ENCODE data around the gene CNGA3.

CNGA3 gene

DNA sequence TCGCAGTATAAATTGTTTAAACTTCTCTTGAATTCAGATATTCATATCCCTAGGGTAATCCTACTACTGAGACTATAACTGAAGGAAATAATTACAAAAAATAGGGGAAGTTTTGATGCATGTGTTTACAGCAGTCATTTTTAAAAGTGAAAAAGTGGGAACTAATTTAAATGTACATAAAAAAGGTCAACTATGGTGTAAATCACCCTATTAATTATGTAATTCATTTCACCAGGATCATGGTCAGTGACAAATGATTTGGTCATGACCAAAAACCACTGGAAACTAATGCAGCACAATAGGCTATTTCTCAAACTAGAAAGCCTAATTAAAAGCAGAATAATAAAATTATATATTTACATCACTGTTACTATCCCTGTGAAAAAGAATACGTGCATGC is 5.0 kb upstream of the CNGA3 start:
- DNase-seq (no peak), ATAC-seq (replicated peaks) (no peak)
- Mint-ChIP-seq H3K4me3 (no peak overlapping the region), H3K9me3 (no peaks in the 10 kb centered on the region), H3K4me1 (ENCODE audit: low read depth in 2 of 2) (peaks cover 2 to 4% of the 10 kb centered on the region in 2 donors), H3K27me3 (peaks cover 55 to 56% of the 10 kb centered on the region in 2 donors), H3K27ac (no peak overlapping the region), H3K36me3 (ENCODE audit: insufficient read depth) (no peaks in the 10 kb centered on the region)

DNA sequence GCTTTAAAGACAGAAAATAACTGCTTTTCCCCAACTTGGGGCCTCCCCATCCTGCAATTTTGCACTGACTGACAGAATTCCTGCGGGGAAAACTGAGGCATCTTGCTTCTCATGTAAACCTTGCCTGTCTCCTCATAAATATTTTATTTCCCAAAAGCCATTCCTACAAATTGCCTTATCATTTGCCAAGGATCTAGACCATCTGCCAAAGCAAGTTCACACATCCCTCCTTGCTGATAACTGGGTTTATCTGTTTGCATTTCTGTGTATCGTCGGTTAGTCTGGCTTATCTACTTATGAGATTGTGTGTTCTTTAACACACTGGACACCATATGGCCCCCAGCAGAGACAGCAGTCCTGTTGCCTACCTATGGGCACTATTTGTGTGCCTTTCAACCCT is 3.0 kb upstream of the CNGA3 start:
- Mint-ChIP-seq H3K27ac (no peak overlapping the region), H3K4me3 (no peak overlapping the region), H3K36me3 (ENCODE audit: insufficient read depth) (no peaks in the 10 kb centered on the region), H3K9me3 (no peaks in the 10 kb centered on the region), H3K4me1 (ENCODE audit: low read depth in 2 of 2) (peaks cover 7 to 13% of the 10 kb centered on the region in 2 donors), H3K27me3 (peaks cover 63 to 73% of the 10 kb centered on the region in 2 donors)
- ATAC-seq (replicated peaks) (no peak), DNase-seq (no peak)

DNA sequence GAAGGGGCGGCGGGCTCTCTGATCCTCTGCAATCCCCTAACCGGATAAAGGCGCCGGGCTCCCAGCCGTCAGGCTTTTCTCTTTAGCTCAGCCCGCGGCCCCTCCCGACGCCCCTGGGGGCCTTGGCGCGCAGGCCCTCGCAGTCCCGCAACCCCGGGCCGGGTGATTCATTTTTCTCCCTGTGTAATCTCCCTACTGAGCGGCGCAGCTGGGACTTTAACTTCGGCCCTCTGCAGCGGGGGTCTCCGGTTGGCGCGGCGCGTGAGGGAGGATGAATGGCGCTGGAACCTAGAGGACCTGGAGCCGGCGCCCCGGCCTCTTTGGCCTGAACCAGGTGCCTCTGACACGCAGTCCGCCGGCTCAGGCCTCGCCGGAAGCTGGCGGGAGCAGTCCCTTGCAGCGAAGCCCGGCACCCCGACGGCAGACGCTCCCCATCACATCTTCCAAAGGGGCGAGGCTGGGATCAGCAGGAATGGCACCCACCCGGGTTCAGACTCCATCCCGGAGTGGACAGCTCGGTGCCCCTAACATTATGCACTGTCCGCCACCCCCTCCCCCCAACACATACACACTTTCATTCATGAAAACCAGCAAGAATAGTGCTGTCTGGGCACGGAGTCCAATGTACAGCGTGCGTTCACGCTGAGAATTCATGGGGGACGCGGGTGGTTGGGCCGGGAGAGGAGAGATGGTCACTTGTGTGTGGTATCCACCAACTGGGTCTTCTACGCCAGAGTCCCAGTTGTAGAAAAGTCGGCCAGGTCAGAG is 1.2 kb downstream of the CNGA3 start:
- Mint-ChIP-seq H3K4me3 (peak overlapping the region in 1 of 2 donors; percentile 26), H3K36me3 (ENCODE audit: insufficient read depth) (no peaks in the 10 kb centered on the region), H3K4me1 (ENCODE audit: low read depth in 2 of 2) (peaks cover 7 to 13% of the 10 kb centered on the region in 2 donors), H3K27ac (no peak overlapping the region), H3K27me3 (peaks cover 87 to 92% of the 10 kb centered on the region in 2 donors), H3K9me3 (no peaks in the 10 kb centered on the region)
- DNase-seq (no peak), ATAC-seq (replicated peaks) (no peak)

DNA sequence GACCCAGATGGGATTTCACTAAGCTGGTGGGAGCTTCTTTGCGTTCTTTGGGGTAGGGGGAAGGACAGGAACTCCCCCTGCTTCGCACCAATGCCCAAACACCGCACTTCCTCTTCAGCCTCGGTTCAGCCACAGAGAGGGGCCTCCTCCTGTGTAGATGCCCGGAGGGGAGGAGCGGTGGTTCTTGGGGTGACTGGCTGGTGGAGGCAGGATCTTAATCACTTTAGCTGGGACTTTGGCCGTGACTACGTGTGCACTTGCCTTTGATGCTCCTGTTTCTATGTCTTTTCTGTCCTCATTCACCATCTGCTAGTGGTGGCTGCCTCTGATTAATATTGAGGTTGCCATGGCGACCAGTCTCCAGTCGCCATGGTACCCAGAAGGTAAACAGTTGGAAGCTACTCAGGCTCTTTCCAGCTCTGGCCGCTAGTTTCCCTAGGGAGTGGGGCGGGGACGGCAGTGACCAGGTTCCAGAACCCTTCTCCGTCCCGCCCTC is 1.9 kb downstream of the CNGA3 start:
- Mint-ChIP-seq H3K4me1 (ENCODE audit: low read depth in 2 of 2) (peaks cover 7 to 13% of the 10 kb centered on the region in 2 donors), H3K27me3 (peaks cover 81 to 86% of the 10 kb centered on the region in 2 donors), H3K27ac (no peak overlapping the region), H3K36me3 (ENCODE audit: insufficient read depth) (no peaks in the 10 kb centered on the region), H3K4me3 (peak overlapping the region in 1 of 2 donors; percentile 26), H3K9me3 (no peaks in the 10 kb centered on the region)
- ATAC-seq (replicated peaks) (no peak), DNase-seq (no peak)

DNA sequence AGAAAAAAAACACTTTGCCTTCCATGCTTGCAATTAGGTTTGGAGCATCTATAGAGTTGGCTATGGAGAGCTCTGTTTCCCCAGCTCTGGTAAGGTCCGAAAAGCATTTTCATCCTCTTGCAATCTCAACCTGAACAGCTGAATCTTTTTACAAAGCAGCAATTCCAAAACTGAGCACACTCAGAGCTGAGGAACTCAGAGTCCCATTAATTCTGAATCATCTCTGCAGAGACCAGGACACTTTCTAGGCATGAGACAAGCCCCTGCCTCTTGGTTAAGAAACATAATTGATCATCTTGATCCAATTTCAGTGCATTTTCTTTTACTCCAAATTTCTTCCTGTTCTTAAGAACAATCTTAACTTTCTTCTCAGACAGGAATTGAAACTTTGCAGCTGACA is 4.2 kb downstream of the CNGA3 start:
- Mint-ChIP-seq H3K4me3 (no peak overlapping the region), H3K36me3 (ENCODE audit: insufficient read depth) (no peaks in the 10 kb centered on the region), H3K9me3 (no peaks in the 10 kb centered on the region), H3K27me3 (peaks cover 63 to 64% of the 10 kb centered on the region in 2 donors), H3K4me1 (ENCODE audit: low read depth in 2 of 2) (peaks cover 7 to 13% of the 10 kb centered on the region in 2 donors), H3K27ac (no peak overlapping the region)
- ATAC-seq (replicated peaks) (no peak), DNase-seq (no peak)

DNA sequence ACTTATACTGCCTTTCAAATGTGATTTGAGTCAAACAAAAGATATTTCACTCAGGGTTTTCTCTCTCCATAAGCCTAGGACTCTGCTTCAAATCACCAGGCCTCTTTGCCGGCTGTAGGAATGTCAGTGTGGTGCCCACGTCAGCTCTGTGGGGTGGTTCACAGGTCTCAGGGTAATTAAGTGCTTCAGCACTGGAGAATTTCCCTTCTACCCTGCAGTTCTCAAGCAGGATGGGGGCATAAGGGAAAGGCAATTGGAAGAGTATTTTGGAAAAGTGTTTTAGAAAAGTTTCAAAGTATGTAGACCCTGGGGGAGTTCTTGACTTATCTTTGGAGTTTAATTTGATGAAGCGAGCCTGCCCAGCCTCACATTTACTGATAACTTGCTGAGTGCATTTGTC is 9.6 kb downstream of the CNGA3 start:
- Mint-ChIP-seq H3K36me3 (ENCODE audit: insufficient read depth) (no peaks in the 10 kb centered on the region), H3K4me1 (ENCODE audit: low read depth in 2 of 2) (no peaks in the 10 kb centered on the region), H3K27ac (no peak overlapping the region), H3K27me3 (peaks cover 30 to 52% of the 10 kb centered on the region in 2 donors), H3K9me3 (no peaks in the 10 kb centered on the region), H3K4me3 (no peak overlapping the region)
- ATAC-seq (replicated peaks) (no peak), DNase-seq (no peak)

DNA sequence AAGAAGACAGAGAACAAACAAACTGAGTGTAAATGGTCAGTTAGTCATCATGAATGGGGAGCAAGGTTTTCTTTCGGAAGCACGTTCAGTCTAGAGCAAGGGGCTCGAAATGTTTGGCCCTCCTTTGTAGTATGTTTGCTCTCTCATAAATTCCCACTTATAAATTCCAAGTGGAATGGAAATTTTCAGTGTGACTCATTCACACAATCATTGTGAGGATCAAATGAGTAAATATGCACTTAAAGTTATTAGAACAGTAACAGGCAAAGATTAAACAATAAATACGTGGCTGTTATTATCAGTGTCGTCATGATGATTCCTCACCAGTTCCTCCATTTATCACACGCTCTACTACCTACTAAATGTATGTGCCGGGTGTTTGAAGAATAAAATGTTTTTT is 10.5 kb downstream of the CNGA3 start:
- Mint-ChIP-seq H3K27ac (no peak overlapping the region), H3K4me3 (no peak overlapping the region), H3K9me3 (no peaks in the 10 kb centered on the region), H3K27me3 (peaks cover 23 to 44% of the 10 kb centered on the region in 2 donors), H3K36me3 (ENCODE audit: insufficient read depth) (no peaks in the 10 kb centered on the region), H3K4me1 (ENCODE audit: low read depth in 2 of 2) (no peaks in the 10 kb centered on the region)
- ATAC-seq (replicated peaks) (no peak), DNase-seq (no peak)

DNA sequence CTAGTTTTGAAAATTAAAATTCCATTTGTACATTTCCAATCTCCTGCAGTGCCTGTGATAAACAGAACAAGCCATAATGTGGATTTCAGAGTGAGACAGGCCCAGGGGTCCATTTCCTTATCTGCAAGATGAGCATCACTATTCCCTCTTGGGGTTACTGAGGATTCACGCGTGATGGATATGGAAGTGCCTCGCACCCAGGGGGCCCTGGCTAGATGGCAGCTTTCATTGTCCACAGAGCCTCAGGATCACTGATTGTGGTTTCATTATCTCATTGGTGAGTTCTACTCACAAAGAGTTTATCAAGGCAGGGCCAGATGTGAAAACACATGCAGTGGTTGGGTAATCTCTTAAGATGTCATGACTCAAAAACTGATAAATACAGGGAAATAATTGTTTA is 11.6 kb downstream of the CNGA3 start:
- no peak for DNase-seq
- Mint-ChIP-seq H3K4me1 (ENCODE audit: low read depth in 2 of 2) (no peaks in the 10 kb centered on the region), H3K27me3 (peaks cover 19 to 47% of the 10 kb centered on the region in 2 donors), H3K27ac (no peak overlapping the region), H3K9me3 (no peaks in the 10 kb centered on the region), H3K4me3 (no peak overlapping the region), H3K36me3 (ENCODE audit: insufficient read depth) (no peaks in the 10 kb centered on the region)
- ATAC-seq (replicated peaks): no peak

DNA sequence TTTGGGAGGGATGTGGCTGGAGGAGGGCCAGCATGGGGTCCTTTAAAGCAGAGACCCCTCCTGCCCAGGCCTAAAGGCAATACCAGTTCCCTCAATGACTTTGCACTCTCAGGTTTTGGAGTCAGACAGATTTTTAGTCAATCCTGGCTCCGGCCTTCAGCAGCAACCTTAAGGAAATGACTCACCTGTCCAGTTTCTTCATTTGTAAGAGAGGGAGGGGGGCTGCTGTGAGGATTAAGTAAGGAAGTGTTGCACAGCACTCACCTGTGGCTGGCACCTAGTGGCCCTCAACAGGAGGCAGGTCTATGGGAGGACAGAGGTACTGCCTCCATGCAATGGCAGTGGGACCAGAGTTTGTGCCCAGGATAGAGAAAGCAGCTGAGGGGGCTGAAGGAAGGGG is 13.7 kb downstream of the CNGA3 start:
- ATAC-seq (replicated peaks) (no peak), DNase-seq (no peak)
- Mint-ChIP-seq H3K4me1 (ENCODE audit: low read depth in 2 of 2) (no peaks in the 10 kb centered on the region), H3K36me3 (ENCODE audit: insufficient read depth) (no peaks in the 10 kb centered on the region), H3K4me3 (no peak overlapping the region), H3K9me3 (no peaks in the 10 kb centered on the region), H3K27me3 (peaks cover 21 to 67% of the 10 kb centered on the region in 2 donors), H3K27ac (no peak overlapping the region)

DNA sequence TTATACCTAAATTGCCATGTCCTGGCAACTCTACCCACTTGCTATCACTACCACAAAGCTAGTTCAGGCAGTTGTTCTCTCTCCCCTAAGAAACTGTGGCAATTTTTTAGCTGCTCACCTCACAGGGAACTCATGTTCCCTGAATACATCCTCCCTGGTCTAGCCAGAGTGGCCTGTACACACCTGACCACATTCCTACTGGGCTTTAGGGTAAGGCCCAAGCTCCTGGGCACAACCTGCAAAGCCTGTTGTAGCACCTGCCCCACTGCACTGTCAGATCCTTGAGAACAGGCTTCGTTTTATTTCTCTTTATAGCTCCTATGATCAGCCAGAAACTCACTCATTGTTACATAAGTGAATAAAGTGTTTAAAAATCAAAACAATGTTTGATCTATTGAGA is 21.5 kb downstream of the CNGA3 start:
- H3K27ac Mint-ChIP-seq: no peak overlapping the region
- no peaks in the 10 kb centered on the region for H3K9me3 Mint-ChIP-seq
- H3K36me3 Mint-ChIP-seq (ENCODE audit: insufficient read depth): no peaks in the 10 kb centered on the region
- no peak for DNase-seq
- ATAC-seq (replicated peaks): no peak
- peaks cover 56 to 89% of the 10 kb centered on the region in 2 donors for H3K27me3 Mint-ChIP-seq
- H3K4me1 Mint-ChIP-seq (ENCODE audit: low read depth in 2 of 2): peaks cover 0 to 1% of the 10 kb centered on the region in 2 donors
- H3K4me3 Mint-ChIP-seq: no peak overlapping the region

DNA sequence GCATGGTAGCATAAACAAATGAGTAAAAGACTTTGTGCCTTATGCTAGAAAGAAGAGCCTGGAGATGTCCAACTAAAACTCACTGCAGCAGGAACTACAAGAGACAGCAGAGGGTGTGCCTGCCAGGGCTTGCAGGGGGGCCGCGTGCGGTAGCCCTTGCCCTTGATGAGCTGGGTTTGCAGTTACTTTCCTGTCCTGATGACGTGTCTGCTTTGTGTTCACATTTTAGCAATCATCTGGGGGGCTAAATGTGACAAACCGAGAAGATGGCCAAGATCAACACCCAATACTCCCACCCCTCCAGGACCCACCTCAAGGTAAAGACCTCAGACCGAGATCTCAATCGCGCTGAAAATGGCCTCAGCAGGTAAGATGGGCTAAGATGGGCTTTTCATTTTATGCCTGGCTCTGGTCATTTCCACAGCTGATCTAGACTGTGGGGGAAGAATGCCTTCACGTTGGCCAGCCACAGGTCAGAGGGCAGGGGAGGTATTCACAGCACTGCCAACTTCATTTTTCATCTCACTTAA is 23.5 kb downstream of the CNGA3 start:
- Mint-ChIP-seq H3K4me1 (ENCODE audit: low read depth in 2 of 2) (peaks cover 0 to 4% of the 10 kb centered on the region in 2 donors), H3K36me3 (ENCODE audit: insufficient read depth) (no peaks in the 10 kb centered on the region), H3K4me3 (no peak overlapping the region), H3K27me3 (peaks cover 64 to 90% of the 10 kb centered on the region in 2 donors), H3K27ac (no peak overlapping the region), H3K9me3 (no peaks in the 10 kb centered on the region)
- no peak for ATAC-seq (replicated peaks)
- DNase-seq: no peak

DNA sequence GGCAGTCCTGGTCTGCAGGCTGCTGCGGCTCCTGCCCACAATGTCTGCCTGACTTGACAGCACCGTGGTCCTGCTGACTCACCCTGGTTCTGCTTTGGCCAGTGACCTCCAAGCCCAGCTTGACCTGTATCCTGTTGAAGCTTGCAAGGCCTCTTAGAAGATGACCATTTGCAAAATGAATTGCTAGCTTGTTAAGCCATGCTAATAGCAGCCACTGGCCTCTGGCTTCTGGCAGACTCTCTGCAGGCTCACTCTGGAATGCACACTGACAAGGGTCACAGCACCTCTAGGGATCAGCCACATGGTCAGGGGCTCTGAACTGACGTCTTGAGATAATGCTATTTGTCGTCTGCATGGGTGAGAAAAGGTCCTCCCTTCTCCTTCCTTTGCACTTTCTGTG is 25.9 kb downstream of the CNGA3 start:
- peaks cover 0 to 4% of the 10 kb centered on the region in 2 donors for H3K4me1 Mint-ChIP-seq (ENCODE audit: low read depth in 2 of 2)
- no peaks in the 10 kb centered on the region for H3K9me3 Mint-ChIP-seq
- DNase-seq (no peak), ATAC-seq (replicated peaks) (no peak)
- H3K36me3 Mint-ChIP-seq (ENCODE audit: insufficient read depth): no peaks in the 10 kb centered on the region
- H3K27ac Mint-ChIP-seq: no peak overlapping the region
- H3K4me3 Mint-ChIP-seq: no peak overlapping the region
- H3K27me3 Mint-ChIP-seq: peaks cover 70 to 99% of the 10 kb centered on the region in 2 donors

DNA sequence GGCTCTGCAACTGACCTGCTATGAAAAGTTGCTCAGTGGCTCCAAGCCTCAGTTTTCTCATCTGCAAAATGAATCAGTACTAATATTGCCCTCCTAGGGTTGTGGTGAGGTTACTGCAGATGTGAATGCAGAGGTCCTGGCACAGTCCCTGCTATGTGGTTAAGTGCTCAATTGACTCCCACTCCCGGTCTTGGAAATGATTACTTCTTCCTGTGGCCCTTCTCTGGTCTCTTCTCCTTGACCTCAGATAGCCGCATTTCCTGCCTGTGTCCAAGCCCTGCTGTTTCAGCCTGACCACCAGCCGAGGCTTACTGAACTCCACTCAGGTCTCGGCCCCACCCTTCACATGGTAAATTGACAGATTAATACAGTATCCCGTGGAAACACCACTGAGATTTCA is 26.3 kb downstream of the CNGA3 start:
- Mint-ChIP-seq H3K9me3 (no peaks in the 10 kb centered on the region), H3K27ac (no peak overlapping the region), H3K4me3 (no peak overlapping the region), H3K27me3 (peaks cover 71 to 99% of the 10 kb centered on the region in 2 donors), H3K4me1 (ENCODE audit: low read depth in 2 of 2) (peaks cover 0 to 4% of the 10 kb centered on the region in 2 donors), H3K36me3 (ENCODE audit: insufficient read depth) (no peaks in the 10 kb centered on the region)
- DNase-seq (no peak), ATAC-seq (replicated peaks) (no peak)

DNA sequence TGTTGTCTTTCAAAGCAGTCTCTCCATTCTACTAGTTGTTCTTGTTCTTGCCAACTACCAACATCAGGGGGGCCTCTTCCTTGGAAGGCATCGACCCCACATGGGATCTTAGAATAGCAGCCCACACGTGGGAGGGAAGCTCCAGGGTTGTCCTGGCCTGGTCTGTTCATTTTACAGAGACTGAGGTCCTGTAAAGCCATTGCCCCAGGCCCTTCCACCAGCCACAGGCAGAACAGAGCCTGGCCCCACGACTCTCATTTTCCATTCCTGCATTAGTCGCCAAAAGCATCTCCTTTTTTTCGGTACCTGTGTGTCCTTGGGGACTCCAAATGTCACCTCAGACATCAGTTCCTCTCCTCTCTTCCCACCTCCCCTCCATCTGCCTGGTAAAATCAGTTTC is 28.0 kb downstream of the CNGA3 start:
- H3K27me3 Mint-ChIP-seq: peaks cover 70 to 99% of the 10 kb centered on the region in 2 donors
- no peak overlapping the region for H3K4me3 Mint-ChIP-seq
- H3K4me1 Mint-ChIP-seq (ENCODE audit: low read depth in 2 of 2): peaks cover 0 to 4% of the 10 kb centered on the region in 2 donors
- no peak for DNase-seq
- no peaks in the 10 kb centered on the region for H3K9me3 Mint-ChIP-seq
- no peak for ATAC-seq (replicated peaks)
- H3K27ac Mint-ChIP-seq: no peak overlapping the region
- H3K36me3 Mint-ChIP-seq (ENCODE audit: insufficient read depth): no peaks in the 10 kb centered on the region
